Uterus (tissue), 2 donors: ENCODE data around the gene PRR15.

ENCODE experiments used
- CTCF ChIP-seq, 4 experiments: fragments of 200-600 bp in 2 of 4; fragments of 450-650 bp in 2 of 4; sonication (generic) in 2 of 4; IDR thresholded peaks; one replicate each; pipeline ENCODE4 v1.5.1; 2016 to 2019; ENCODE audit warnings: antibody characterized with exemption in 4 of 4, mild to moderate bottlenecking in 2 of 4, moderate library complexity in 1 of 4
- POLR2A ChIP-seq, 2 donors: fragments of 450-650 bp; IDR thresholded peaks; one replicate each; pipeline ENCODE4 v1.6.1; 2016; ENCODE audit warnings: antibody characterized with exemption in 2 of 2, mild to moderate bottlenecking in 1 of 2, moderate library complexity in 1 of 2

GRCh38 chr7:29548823-29549222, 14.8 kb upstream of the PRR15 start:
- TF ChIP-seq CTCF (IDR thresholded peaks at IDR 0.05) (no peak), POLR2A (IDR thresholded peaks at IDR 0.05) (no peak)
